Stomach (tissue), 4 donors: ENCODE data around the gene BPIFB6.

ENCODE experiments used
- CTCF ChIP-seq, 7 experiments: fragments of 450-650 bp in 4 of 7; fragments of 200-600 bp in 3 of 7; sonication (generic) in 3 of 7; IDR thresholded peaks; one replicate each; pipeline ENCODE4 v1.5.1; 2016 to 2019; ENCODE audit warnings: antibody characterized with exemption in 7 of 7, control low read depth in 2 of 7, mild to moderate bottlenecking in 1 of 7
- POLR2A ChIP-seq, 4 donors: fragments of 450-650 bp; IDR thresholded peaks; one replicate each; pipeline ENCODE4 v1.6.1; 2016; ENCODE audit warnings: antibody characterized with exemption in 4 of 4, control low read depth in 2 of 4, mild to moderate bottlenecking in 1 of 4, moderate library complexity in 1 of 4
- POLR2AphosphoS5 ChIP-seq, 3 donors: sonication (generic); formaldehyde crosslinking; IDR thresholded peaks; one replicate each; pipeline ENCODE4 v1.6.1; 2016; ENCODE audit warnings: antibody characterized with exemption in 3 of 3

- TF ChIP-seq POLR2A (IDR thresholded peaks at IDR 0.05) (no peak), CTCF (IDR thresholded peaks at IDR 0.05) (no peak), POLR2AphosphoS5 (IDR thresholded peaks at IDR 0.05) (no peak)
These were observed 41.4 kb downstream of the BPIFB6 start for GRCh38 chr20:33072813-33073212.
